ENCODE data around the gene CYCS. TPM values are rescaled to one million over a fixed set of nuclear protein-coding genes. Genes with fewer than 3 reads are reported as not detected.

CYCS gene
- total RNA-seq, 1 donor from 2014 or later = 72.6 TPM

DNA sequence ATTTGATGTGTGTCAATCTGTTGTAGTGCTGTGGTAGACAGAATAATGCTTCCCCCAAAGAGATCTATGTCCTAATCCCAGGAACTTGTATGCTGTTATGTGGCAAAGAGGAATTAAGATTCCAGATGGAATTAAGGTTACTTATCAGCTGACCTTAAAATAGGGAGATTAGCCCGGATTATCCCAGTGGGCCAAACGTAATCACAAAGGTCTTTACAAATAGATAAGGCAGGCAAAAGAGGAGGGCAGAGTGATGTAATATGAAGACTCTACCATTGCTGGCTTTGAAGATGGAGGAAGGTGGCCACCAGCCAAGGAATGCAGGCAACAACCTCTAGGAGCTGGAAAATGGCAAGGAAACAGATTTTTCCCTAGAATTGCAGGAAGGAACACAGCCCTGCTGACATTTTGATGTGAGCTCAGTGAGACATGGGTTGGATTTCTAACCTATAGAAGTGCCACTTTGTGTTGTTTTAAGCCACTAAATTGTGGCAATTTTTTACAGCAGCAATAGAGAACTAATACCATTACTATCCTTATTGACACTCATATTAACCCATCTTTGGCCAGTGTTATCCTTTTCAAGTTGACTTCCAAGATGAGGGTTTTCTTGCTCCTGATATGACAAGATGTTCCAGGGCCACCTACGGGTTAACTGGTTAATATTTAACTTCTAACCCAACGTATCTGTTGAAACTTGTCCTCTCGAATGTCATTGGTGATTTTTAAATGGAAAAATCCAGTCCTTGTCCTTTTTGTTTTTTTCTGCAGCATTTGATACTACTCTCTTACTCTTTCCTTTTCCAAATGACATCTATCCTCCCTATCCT, 29.3 kb downstream of the CYCS start:
- no peak overlapping the region for H3K27ac Mint-ChIP-seq (ENCODE audit: unreplicated experiment)
- H3K4me1 Mint-ChIP-seq (ENCODE audit: low read depth) = peaks cover 6% of the 10 kb centered on the region
- no peak for DNase-seq (ENCODE audit: low spot score)
- peaks cover 2% of the 10 kb centered on the region for H3K36me3 Mint-ChIP-seq (ENCODE audit: low read depth)
- TF ChIP-seq, protein P1, sequence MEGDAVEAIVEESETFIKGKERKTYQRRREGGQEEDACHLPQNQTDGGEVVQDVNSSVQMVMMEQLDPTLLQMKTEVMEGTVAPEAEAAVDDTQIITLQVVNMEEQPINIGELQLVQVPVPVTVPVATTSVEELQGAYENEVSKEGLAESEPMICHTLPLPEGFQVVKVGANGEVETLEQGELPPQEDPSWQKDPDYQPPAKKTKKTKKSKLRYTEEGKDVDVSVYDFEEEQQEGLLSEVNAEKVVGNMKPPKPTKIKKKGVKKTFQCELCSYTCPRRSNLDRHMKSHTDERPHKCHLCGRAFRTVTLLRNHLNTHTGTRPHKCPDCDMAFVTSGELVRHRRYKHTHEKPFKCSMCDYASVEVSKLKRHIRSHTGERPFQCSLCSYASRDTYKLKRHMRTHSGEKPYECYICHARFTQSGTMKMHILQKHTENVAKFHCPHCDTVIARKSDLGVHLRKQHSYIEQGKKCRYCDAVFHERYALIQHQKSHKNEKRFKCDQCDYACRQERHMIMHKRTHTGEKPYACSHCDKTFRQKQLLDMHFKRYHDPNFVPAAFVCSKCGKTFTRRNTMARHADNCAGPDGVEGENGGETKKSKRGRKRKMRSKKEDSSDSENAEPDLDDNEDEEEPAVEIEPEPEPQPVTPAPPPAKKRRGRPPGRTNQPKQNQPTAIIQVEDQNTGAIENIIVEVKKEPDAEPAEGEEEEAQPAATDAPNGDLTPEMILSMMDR (IDR thresholded peaks at IDR 0.05) = no peak
- peaks cover 2% of the 10 kb centered on the region for H3K27me3 Mint-ChIP-seq (ENCODE audit: low read depth)
- H3K4me3 Mint-ChIP-seq (ENCODE audit: unreplicated experiment) = no peak overlapping the region
- H3K9me3 Mint-ChIP-seq (ENCODE audit: low read depth) = no peaks in the 10 kb centered on the region

DNA sequence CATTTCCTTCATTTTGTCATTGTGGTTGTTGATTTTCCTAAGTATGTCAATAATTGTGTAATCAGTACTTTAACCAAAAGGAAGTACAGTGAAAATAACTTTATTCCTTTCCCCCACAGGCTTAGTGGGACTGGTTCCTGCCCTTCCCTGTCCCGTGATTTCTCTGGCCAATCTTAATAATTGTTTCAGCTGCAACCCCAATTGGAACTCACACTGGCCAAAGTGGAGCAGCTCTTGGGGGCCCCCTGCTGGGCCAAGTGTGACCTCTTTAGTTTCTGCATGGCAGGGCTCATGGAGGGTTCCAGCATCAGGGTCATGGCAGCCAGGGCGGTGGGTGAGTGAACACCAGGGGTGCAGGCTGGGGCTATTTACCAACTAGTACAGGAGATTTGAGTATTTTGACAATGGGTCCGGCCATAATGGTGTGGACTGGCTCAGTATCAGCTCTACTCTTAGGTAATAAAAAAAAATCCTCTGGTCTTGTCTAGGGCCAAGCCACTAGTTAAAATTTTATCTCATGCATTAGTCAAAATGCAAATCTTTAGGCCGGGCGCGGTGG, 31.7 kb downstream of the CYCS start:
- peaks cover 2% of the 10 kb centered on the region for H3K27me3 Mint-ChIP-seq (ENCODE audit: low read depth)
- no peak overlapping the region for H3K27ac Mint-ChIP-seq (ENCODE audit: unreplicated experiment)
- no peak overlapping the region for H3K4me3 Mint-ChIP-seq (ENCODE audit: unreplicated experiment)
- no peaks in the 10 kb centered on the region for H3K9me3 Mint-ChIP-seq (ENCODE audit: low read depth)
- DNase-seq (ENCODE audit: low spot score) = no peak
- TF ChIP-seq, protein P1 (IDR thresholded peaks at IDR 0.05) = peak; percentile 81
- H3K4me1 Mint-ChIP-seq (ENCODE audit: low read depth) = peaks cover 6% of the 10 kb centered on the region
- peaks cover 2% of the 10 kb centered on the region for H3K36me3 Mint-ChIP-seq (ENCODE audit: low read depth)

- no peak for DNase-seq (ENCODE audit: low spot score)
- no peak overlapping the region for H3K27ac Mint-ChIP-seq (ENCODE audit: unreplicated experiment)
- no peaks in the 10 kb centered on the region for H3K9me3 Mint-ChIP-seq (ENCODE audit: low read depth)
- TF ChIP-seq, protein P1 (IDR thresholded peaks at IDR 0.05) = no peak
- H3K4me3 Mint-ChIP-seq (ENCODE audit: unreplicated experiment) = no peak overlapping the region
- H3K36me3 Mint-ChIP-seq (ENCODE audit: low read depth) = no peaks in the 10 kb centered on the region
- H3K27me3 Mint-ChIP-seq (ENCODE audit: low read depth) = peaks cover 4% of the 10 kb centered on the region
- H3K4me1 Mint-ChIP-seq (ENCODE audit: low read depth) = peaks cover 6% of the 10 kb centered on the region
Measured at GRCh38 chr7:25091779-25092178, 33.3 kb downstream of the CYCS start.

DNA sequence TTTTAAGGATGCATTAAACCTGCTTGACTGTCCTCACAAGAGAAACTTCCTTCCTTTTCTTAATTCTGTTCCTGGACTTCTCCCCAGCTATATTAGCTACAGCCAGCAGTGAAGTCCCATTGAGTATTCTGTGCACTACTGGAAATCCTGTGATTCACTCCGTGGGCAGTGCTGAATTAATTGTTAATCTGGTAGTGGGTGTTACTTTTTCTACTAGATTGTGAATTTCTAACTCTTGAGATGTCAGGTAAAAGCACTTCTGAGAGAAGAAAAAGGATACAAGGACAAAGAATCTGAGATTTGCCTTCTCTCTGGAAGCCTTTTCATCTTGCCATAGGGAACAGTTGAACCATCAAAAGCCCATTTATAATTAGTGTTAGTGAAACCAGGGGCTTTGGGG, 33.9 kb downstream of the CYCS start:
- peaks cover 6% of the 10 kb centered on the region for H3K4me1 Mint-ChIP-seq (ENCODE audit: low read depth)
- no peaks in the 10 kb centered on the region for H3K9me3 Mint-ChIP-seq (ENCODE audit: low read depth)
- H3K27me3 Mint-ChIP-seq (ENCODE audit: low read depth) = peaks cover 4% of the 10 kb centered on the region
- H3K27ac Mint-ChIP-seq (ENCODE audit: unreplicated experiment) = no peak overlapping the region
- no peaks in the 10 kb centered on the region for H3K36me3 Mint-ChIP-seq (ENCODE audit: low read depth)
- TF ChIP-seq, protein P1 (IDR thresholded peaks at IDR 0.05) = no peak
- H3K4me3 Mint-ChIP-seq (ENCODE audit: unreplicated experiment) = no peak overlapping the region
- DNase-seq (ENCODE audit: low spot score) = no peak

DNA sequence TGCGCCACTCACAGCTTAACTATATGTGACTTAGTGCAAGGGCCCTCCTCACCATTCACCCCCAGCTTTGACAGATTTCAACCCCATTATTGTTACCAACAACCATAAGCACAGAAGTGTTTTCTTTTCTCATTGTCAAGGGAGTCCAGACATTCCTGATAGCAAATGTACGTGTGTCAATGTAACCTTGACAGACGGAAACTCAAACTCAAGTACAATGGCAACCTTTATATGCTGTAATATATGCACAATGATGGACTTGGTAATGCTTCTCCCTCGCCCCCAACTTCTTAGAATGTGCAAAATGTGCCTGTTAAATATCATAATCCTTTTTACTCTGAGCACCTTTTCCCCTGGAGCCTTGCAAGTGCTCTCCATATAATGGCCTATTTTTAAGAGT, 34.7 kb downstream of the CYCS start:
- TF ChIP-seq, protein P1 (IDR thresholded peaks at IDR 0.05) = no peak
- H3K27me3 Mint-ChIP-seq (ENCODE audit: low read depth) = peaks cover 2% of the 10 kb centered on the region
- peaks cover 6% of the 10 kb centered on the region for H3K4me1 Mint-ChIP-seq (ENCODE audit: low read depth)
- H3K27ac Mint-ChIP-seq (ENCODE audit: unreplicated experiment) = no peak overlapping the region
- no peak for DNase-seq (ENCODE audit: low spot score)
- H3K9me3 Mint-ChIP-seq (ENCODE audit: low read depth) = peaks cover 4% of the 10 kb centered on the region
- peaks cover 3% of the 10 kb centered on the region for H3K36me3 Mint-ChIP-seq (ENCODE audit: low read depth)
- H3K4me3 Mint-ChIP-seq (ENCODE audit: unreplicated experiment) = no peak overlapping the region
